Activated CD4-positive, alpha-beta T cell treated with anti-CD3 and anti-CD28 coated beads, Interleukin-2, amount 50 U/mL, for 16 hours (primary cell): ENCODE measurements around the gene RACGAP1.

ENCODE experiments used
- DNase-seq: peaks from one replicate; pipeline ENCODE4 v3.0.0-alpha.2; 2020

Gene RACGAP1

GRCh38 chr12:50025187-50026059, at the start of gene RACGAP1:
RACGAP1 (minus strand) TSS chr12:50025494; CDS start chr12:50016715, 8,779 bp downstream.
- DNase-seq: peak; percentile 98

- DNase-seq: no peak
Observed at GRCh38 chr12:50073712-50074111, 48.4 kb upstream of the RACGAP1 start.

- no peak for DNase-seq
Observed at GRCh38 chr12:50073206-50073605, 47.9 kb upstream of the RACGAP1 start.

- no peak for DNase-seq
Observed at GRCh38 chr12:50072198-50072907, 47.1 kb upstream of the RACGAP1 start.

GRCh38 chr12:50070314-50071060, 45.2 kb upstream of the RACGAP1 start:
- DNase-seq: peak; percentile 67

GRCh38 chr12:50069539-50069938, 44.2 kb upstream of the RACGAP1 start:
- no peak for DNase-seq

- no peak for DNase-seq
Observed at GRCh38 chr12:50069069-50069468, 43.8 kb upstream of the RACGAP1 start.

- no peak for DNase-seq
Observed at GRCh38 chr12:50066402-50066801, 41.1 kb upstream of the RACGAP1 start.

GRCh38 chr12:50065726-50066310, 40.5 kb upstream of the RACGAP1 start:
- DNase-seq: no peak

- no peak for DNase-seq
Observed at GRCh38 chr12:50062728-50063460, 37.6 kb upstream of the RACGAP1 start.

- no peak for DNase-seq
Observed at GRCh38 chr12:50061946-50062686, 36.8 kb upstream of the RACGAP1 start.

GRCh38 chr12:50061171-50061570, 35.9 kb upstream of the RACGAP1 start:
- DNase-seq: no peak

GRCh38 chr12:50060120-50060468, 34.8 kb upstream of the RACGAP1 start:
- DNase-seq: no peak

- peak; percentile 58 for DNase-seq
Observed at GRCh38 chr12:50059440-50060119, 34.3 kb upstream of the RACGAP1 start.

- DNase-seq: no peak
Observed at GRCh38 chr12:50058743-50059312, 33.5 kb upstream of the RACGAP1 start.

GRCh38 chr12:50057896-50058670, 32.8 kb upstream of the RACGAP1 start:
- DNase-seq: no peak

GRCh38 chr12:50057000-50057841, 31.9 kb upstream of the RACGAP1 start, which contains the start of gene ASIC1:
ASIC1 (plus strand) TSS chr12:50057596; CDS start chr12:50058767, 1,171 bp downstream.
- DNase-seq: peak; percentile 44

GRCh38 chr12:50056639-50056976, 31.3 kb upstream of the RACGAP1 start:
- no peak for DNase-seq
